SU-DHL-6 (cell line): ENCODE results near the gene KIF9.
A peak's percentile ranks its signal among the peaks of the same experiment; 100 is the strongest.
"Not testable (repeated sequence)": the region's sequence is repeated elsewhere in the genome, so short reads cannot be mapped to it uniquely, and the experiment has no call there.

Source experiments
- H2AFZ ChIP-seq: fragments of 200-600 bp; sonication (generic); 2 replicates; pipeline ENCODE4 v1.6.1; 2014; ENCODE audit warnings: low read depth, mild to moderate bottlenecking, moderate library complexity, mixed read lengths, antibody characterized with exemption, low read length; ENCODE audit not compliant: severe bottlenecking
- H3F3A ChIP-seq: fragments of 200-600 bp; shearing (Covaris generic); 2 replicates; pipeline ENCODE4 v1.6.0; 2016; ENCODE audit warnings: antibody characterized with exemption, mild to moderate bottlenecking; ENCODE audit not compliant: insufficient read depth
- H3K27ac ChIP-seq: fragments of 200-600 bp; sonication (generic); 2 replicates; pipeline ENCODE4 v1.5.1; 2016; ENCODE audit warnings: low read depth, mild to moderate bottlenecking, low read length, moderate library complexity, mixed read lengths
- H3K27me3 ChIP-seq: fragments of 200-600 bp; sonication (generic), shearing (Covaris generic); 2 replicates; pipeline ENCODE4 v1.6.0; 2014; ENCODE audit warnings: mild to moderate bottlenecking, low read length
- H3K36me3 ChIP-seq: fragments of 200-600 bp; sonication (generic); 2 replicates; pipeline ENCODE4 v1.6.1; 2014; ENCODE audit warnings: mild to moderate bottlenecking, low read length, mixed read lengths
- H3K4me2 ChIP-seq: fragments of 300-600, 200-600 bp; shearing (Covaris generic), sonication (generic); 2 replicates; pipeline ENCODE4 v1.6.0; 2014; ENCODE audit warnings: low read length, low read depth, mild to moderate bottlenecking; ENCODE audit not compliant: poor library complexity, severe bottlenecking
- H3K4me3 ChIP-seq: fragments of 200-600 bp; sonication (generic); 2 replicates; pipeline ENCODE4 v1.5.1; 2014; ENCODE audit warnings: antibody characterized with exemption, low read length, mild to moderate bottlenecking, mixed read lengths; ENCODE audit not compliant: insufficient read depth, poor library complexity, severe bottlenecking
- H3K79me2 ChIP-seq: fragments of 200-600 bp; sonication (generic); 2 replicates; pipeline ENCODE4 v1.6.1; 2014; ENCODE audit warnings: mild to moderate bottlenecking, low read length, moderate library complexity; ENCODE audit not compliant: insufficient read depth
- H3K9ac ChIP-seq: fragments of 200-600 bp; sonication (generic); 2 replicates; pipeline ENCODE4 v1.7.0; 2014; ENCODE audit warnings: mild to moderate bottlenecking, low read length
- H3K9me2 ChIP-seq: fragments of 200-600 bp; sonication (generic); replicated peaks from 2 replicates; pipeline ENCODE4 v1.6.1; 2014; ENCODE audit warnings: low read length; ENCODE audit not compliant: insufficient read depth
- H3K9me3 ChIP-seq: fragments of 200-600 bp; sonication (generic); 2 replicates; pipeline ENCODE4 v1.6.1; 2014; ENCODE audit warnings: low read length, mixed read lengths; ENCODE audit not compliant: insufficient read depth
- H4K20me1 ChIP-seq: fragments of 200-600 bp; sonication (generic); 2 replicates; pipeline ENCODE4 v1.6.1; 2014; ENCODE audit warnings: low read depth, mild to moderate bottlenecking, antibody characterized with exemption, low read length, moderate library complexity, mixed read lengths
- EZH2phosphoT487 ChIP-seq: fragments of 200-600 bp; sonication (generic), shearing (Covaris generic); conservative IDR thresholded peaks from 2 replicates; pipeline ENCODE4 v1.6.1; 2018; ENCODE audit warnings: mild to moderate bottlenecking, antibody characterized with exemption, low read length, moderate library complexity, mixed read lengths
- TF ChIP-seq, protein P1 (sequence below): fragments of 200-600 bp; sonication (generic); IDR thresholded peaks from one replicate; pipeline ENCODE4 v1.5.1; 2017; ENCODE audit warnings: antibody characterized with exemption, mild to moderate bottlenecking, low read length, moderate library complexity; ENCODE audit not compliant: insufficient read depth, poor library complexity, severe bottlenecking

The KIF9 gene

DNA sequence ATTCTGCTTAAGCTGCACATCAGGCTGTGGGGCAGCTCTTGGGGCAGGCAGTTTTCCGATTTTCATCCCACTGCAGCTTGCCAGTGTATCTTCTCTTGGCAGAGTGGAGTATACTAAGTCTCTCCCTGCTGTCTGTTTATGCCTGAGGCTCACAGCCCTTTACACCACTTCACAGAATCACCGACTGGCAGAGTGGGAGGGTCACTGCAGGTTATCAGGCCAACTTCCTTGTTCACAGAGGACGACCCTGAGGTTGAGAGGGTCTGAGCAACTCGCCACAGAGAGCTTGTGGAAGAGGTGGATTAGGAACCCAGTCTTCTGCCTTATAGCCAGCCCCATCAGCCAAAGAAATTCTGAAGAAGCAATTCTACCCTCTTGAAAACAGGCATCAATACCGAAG, 30.9 kb downstream of the KIF9 start:
- Histone ChIP-seq H3K9me2 (no peaks in the 10 kb centered on the region), H3K27ac (no peak overlapping the region), H3K27me3 (no peaks in the 10 kb centered on the region), H3F3A (no peaks in the 10 kb centered on the region), H3K9ac (no peak overlapping the region), H3K4me3 (no peak overlapping the region), H4K20me1 (no peaks in the 10 kb centered on the region), H3K4me2 (no peak overlapping the region), H3K79me2 (no peaks in the 10 kb centered on the region), H3K9me3 (no peaks in the 10 kb centered on the region), H3K36me3 (no peaks in the 10 kb centered on the region), H2AFZ (no peak overlapping the region)
- TF ChIP-seq, protein P1, sequence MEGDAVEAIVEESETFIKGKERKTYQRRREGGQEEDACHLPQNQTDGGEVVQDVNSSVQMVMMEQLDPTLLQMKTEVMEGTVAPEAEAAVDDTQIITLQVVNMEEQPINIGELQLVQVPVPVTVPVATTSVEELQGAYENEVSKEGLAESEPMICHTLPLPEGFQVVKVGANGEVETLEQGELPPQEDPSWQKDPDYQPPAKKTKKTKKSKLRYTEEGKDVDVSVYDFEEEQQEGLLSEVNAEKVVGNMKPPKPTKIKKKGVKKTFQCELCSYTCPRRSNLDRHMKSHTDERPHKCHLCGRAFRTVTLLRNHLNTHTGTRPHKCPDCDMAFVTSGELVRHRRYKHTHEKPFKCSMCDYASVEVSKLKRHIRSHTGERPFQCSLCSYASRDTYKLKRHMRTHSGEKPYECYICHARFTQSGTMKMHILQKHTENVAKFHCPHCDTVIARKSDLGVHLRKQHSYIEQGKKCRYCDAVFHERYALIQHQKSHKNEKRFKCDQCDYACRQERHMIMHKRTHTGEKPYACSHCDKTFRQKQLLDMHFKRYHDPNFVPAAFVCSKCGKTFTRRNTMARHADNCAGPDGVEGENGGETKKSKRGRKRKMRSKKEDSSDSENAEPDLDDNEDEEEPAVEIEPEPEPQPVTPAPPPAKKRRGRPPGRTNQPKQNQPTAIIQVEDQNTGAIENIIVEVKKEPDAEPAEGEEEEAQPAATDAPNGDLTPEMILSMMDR, result no peak
- no peak for TF ChIP-seq EZH2phosphoT487

DNA sequence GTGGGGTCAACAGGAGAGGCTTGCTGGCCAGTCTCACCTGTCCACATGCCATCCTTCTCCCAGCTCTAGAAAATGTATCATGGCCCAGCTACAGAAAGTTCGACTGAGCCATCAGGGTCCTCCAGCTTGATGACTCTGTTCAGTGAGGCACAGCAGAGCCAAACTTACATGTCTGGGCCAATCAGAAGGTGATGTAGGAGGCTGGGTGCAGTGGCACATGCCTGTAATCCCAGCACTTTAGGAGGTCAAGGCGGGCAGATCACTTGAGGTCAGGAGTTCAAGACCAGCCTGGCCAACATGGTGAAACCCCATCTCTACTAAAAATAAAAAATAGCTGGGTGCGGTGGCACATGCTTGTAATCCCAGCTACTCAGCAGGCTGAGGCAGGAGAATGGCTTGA, 31.5 kb downstream of the KIF9 start:
- not testable (repeated sequence) for H3K36me3 ChIP-seq, H3K27ac ChIP-seq, H3K9ac ChIP-seq, H3K9me2 ChIP-seq, H3K4me3 ChIP-seq, H3K9me3 ChIP-seq, H3K79me2 ChIP-seq, H3K4me2 ChIP-seq, H4K20me1 ChIP-seq, H2AFZ ChIP-seq, H3K27me3 ChIP-seq, H3F3A ChIP-seq

DNA sequence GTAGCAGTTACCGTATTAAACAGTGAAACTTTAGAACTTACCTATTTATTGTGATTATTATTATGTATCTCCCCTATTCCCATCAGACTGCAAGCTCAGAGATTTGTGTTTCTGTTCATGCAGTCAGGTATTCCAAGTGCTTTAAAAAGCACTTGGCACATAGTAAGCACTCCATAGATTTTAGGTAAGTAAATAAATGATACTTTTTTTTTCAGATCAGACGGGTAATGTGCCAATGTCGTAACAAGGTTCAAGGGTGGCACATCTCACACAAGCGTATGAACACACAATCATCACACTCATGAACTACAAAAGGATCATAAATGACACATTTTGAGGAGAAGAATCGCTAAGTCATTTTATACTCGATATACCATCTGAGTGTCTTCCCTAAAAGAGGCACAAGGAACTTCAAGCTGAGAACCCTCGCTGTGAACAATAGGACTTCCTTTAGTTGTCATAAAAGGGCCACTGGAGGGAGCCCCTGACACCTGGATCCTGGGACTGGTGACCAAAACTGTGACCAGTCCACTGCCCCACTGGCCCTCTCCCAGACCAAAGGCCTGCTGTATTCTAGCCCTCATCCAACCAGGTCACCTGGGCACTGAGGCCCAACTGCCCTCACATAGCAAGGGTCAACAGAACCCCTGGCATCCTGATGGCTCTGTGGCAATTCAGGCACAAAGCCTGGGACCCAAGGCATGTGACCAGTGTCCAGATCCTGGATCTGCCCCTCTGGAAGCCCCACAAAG, 32.1 kb downstream of the KIF9 start:
- H3K27ac ChIP-seq, result no peak overlapping the region
- H3K4me3 ChIP-seq, result no peak overlapping the region
- no peaks in the 10 kb centered on the region for H3F3A ChIP-seq
- H2AFZ ChIP-seq, result no peak overlapping the region
- no peaks in the 10 kb centered on the region for H3K27me3 ChIP-seq
- H3K9me2 ChIP-seq, result no peaks in the 10 kb centered on the region
- TF ChIP-seq, protein P1, result peak; percentile 18
- TF ChIP-seq EZH2phosphoT487, result no peak
- H3K9ac ChIP-seq, result no peak overlapping the region
- no peaks in the 10 kb centered on the region for H3K79me2 ChIP-seq
- H3K36me3 ChIP-seq, result no peaks in the 10 kb centered on the region
- H4K20me1 ChIP-seq, result no peaks in the 10 kb centered on the region
- no peak overlapping the region for H3K4me2 ChIP-seq
- H3K9me3 ChIP-seq, result no peaks in the 10 kb centered on the region
